BE2C (cell line): ENCODE results near the gene SETDB2.

ENCODE experiments used
- DNase-seq: peaks from one replicate; pipeline ENCODE4 v3.0.0-alpha.2; 2020
- H3K27me3 ChIP-seq: fragments of 250-450 bp; sonication (Bioruptor Pico); 2 replicates; pipeline ENCODE4 v1.5.1; 2020; ENCODE audit warnings: mild to moderate bottlenecking
- H3K36me3 ChIP-seq: fragments of 250-450 bp; sonication (Bioruptor Pico); 2 replicates; pipeline ENCODE4 v1.5.1; 2020; ENCODE audit warnings: mild to moderate bottlenecking
- H3K4me1 ChIP-seq: fragments of 250-450 bp; sonication (Bioruptor Pico); 2 replicates; pipeline ENCODE4 v1.5.1; 2020
- H3K4me3 ChIP-seq: 2 replicates; pipeline ENCODE4 v1.5.1; 2011; ENCODE audit warnings: low read depth, low read length
- H3K9me3 ChIP-seq: fragments of 250-450 bp; sonication (Bioruptor Pico); 2 replicates; pipeline ENCODE4 v1.5.1; 2020
- TF ChIP-seq, protein P1 (sequence below): IDR thresholded peaks from 2 replicates; pipeline ENCODE4 v1.5.1; 2012; ENCODE audit warnings: mild to moderate bottlenecking, low read depth, low read length

SETDB2 gene

DNA sequence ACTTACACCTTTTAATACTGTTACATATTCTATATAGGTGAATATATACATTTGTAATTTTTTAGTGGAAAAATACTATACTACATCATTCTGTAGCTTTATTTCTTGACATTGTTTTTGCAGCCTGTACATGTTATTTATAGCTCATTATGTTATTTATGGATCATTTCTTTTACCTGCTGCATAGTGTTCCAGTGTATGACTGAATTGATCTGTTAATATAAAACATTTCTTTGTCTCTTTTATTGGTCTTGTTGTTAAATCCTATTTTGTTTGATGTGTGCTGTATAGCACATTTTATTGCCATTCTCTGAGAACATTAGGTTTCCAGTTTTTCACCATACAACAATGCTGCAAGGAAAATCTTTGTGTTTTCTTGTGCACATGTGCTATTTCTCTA is 2.4 kb downstream of the SETDB2 start:
- H3K4me3 ChIP-seq = no peak overlapping the region
- H3K36me3 ChIP-seq = no peaks in the 10 kb centered on the region
- no peaks in the 10 kb centered on the region for H3K9me3 ChIP-seq
- no peak for DNase-seq
- no peaks in the 10 kb centered on the region for H3K27me3 ChIP-seq
- H3K4me1 ChIP-seq = no peaks in the 10 kb centered on the region
- TF ChIP-seq, protein P1, sequence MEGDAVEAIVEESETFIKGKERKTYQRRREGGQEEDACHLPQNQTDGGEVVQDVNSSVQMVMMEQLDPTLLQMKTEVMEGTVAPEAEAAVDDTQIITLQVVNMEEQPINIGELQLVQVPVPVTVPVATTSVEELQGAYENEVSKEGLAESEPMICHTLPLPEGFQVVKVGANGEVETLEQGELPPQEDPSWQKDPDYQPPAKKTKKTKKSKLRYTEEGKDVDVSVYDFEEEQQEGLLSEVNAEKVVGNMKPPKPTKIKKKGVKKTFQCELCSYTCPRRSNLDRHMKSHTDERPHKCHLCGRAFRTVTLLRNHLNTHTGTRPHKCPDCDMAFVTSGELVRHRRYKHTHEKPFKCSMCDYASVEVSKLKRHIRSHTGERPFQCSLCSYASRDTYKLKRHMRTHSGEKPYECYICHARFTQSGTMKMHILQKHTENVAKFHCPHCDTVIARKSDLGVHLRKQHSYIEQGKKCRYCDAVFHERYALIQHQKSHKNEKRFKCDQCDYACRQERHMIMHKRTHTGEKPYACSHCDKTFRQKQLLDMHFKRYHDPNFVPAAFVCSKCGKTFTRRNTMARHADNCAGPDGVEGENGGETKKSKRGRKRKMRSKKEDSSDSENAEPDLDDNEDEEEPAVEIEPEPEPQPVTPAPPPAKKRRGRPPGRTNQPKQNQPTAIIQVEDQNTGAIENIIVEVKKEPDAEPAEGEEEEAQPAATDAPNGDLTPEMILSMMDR = no peak

DNA sequence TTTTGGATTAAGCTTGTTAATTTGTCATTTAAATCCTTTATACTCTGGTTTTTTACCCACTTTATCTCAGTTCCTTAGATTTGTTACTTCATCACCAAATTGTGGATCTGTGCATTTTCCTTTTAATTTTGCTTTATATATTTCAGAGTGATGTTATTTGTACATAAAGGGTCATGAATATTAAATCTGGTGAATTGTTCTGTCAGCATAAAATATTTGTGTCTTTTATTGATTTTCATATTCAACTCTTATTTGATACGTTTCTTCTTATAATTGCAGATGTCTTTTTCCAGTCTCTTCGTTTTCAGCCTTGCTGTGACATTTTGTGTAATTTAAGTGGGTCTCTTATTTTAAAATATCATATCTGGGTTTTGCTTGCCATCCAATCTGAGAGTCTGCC is 4.7 kb downstream of the SETDB2 start:
- no peak for DNase-seq
- H3K9me3 ChIP-seq = no peaks in the 10 kb centered on the region
- TF ChIP-seq, protein P1 = no peak
- H3K4me3 ChIP-seq = no peak overlapping the region
- H3K27me3 ChIP-seq = no peaks in the 10 kb centered on the region
- no peaks in the 10 kb centered on the region for H3K4me1 ChIP-seq
- no peaks in the 10 kb centered on the region for H3K36me3 ChIP-seq

DNA sequence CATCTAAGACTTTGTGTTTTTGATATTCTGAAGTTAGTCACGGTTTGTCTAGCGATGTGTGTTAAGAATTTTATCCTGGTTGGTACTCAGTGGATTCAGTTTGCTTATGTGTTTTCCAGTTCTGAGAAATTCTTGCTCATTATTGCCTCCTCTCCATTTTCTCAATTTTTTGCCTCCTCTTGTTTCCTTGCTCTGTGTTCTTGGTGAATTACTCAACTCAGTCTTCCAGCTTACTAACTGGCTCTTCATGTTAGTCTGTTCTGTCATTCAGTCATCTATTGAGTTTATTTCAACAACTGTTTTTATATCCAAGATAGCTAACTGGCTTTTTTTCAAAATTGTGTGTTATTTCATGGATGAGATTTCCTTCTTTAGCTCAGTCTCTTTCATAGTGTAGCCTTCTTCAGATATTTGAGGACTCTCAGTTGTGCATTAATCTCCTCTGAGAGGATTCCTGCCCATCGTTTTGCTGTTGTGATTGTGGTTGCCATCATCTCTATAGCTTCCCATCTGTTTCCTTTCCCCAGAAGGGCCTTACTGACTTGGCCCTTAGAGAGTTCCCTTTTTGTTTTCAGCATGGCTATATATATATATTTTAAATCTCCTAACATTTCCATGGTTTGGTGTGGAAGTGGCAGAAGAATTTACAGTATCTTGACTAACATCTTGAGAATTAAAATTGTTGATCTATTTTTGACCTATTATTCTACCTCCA is 6.2 kb downstream of the SETDB2 start:
- no peak for DNase-seq
- Histone ChIP-seq H3K4me3 (no peak overlapping the region), H3K4me1 (no peaks in the 10 kb centered on the region)

DNA sequence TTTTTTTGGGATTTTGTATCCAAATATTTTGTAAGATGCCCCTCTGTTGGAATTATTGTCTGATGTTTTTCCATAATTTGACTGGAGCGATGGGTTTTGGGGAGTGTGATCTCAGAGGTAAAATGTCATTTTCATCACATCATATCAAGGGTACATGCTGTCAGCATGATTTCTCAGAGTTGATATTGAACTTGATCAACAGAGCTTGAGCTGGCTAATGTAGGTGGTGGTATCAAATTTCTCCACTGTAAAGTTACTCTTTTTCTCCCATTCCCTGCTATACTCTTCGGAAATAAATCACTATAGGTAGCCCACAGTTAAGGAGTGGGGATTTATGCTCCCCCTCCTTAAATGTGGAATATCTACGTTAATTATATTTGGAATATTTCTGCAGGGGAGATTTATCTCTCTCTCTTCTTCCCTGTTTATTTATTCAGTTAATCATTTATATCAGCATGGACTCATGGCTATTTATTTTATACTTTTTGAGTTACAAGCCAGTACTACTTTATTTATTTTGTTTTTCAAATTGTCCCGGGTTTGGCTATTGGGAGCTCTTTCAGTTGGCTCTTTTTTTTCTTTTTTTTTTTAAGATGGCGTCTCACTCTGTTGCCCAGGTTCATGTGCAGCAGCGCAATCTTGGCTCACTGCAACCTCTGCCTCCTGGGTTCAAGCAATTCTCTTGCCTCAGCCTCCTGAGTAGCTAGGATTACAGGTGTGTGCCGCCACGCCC is 8.8 kb downstream of the SETDB2 start:
- Histone ChIP-seq H3K9me3 (no peaks in the 10 kb centered on the region), H3K36me3 (no peaks in the 10 kb centered on the region), H3K27me3 (no peaks in the 10 kb centered on the region), H3K4me3 (no peak overlapping the region), H3K4me1 (no peaks in the 10 kb centered on the region)
- no peak for DNase-seq
- TF ChIP-seq, protein P1 = no peak

More for the DNA sequence above, 6.2 kb downstream of the SETDB2 start:
- TF ChIP-seq, protein P1 = no peak
- H3K27me3 ChIP-seq = no peaks in the 10 kb centered on the region
- H3K36me3 ChIP-seq = no peaks in the 10 kb centered on the region
- H3K9me3 ChIP-seq = no peaks in the 10 kb centered on the region

DNA sequence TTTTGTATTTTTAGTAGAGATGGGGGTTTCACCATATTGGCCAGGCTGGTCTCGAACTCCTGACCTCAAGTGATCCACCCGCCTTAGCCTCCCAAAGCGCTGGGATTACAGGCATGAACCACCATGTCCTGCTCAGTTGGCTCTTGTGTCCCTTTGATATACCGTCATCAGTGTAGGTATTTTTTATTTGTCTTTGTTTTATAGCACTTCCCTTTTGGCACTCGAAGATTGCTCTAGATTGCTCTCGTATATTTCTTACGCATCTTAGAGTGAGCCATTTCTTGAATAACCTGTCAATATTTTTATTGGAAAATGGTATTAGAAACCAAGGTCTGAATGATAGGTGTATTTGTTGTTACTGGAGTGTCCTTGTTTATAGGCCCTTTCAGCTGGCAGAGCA is 9.4 kb downstream of the SETDB2 start:
- no peak for DNase-seq
- H3K4me1 ChIP-seq = no peaks in the 10 kb centered on the region
- TF ChIP-seq, protein P1 = no peak
- no peaks in the 10 kb centered on the region for H3K36me3 ChIP-seq
- H3K27me3 ChIP-seq = no peaks in the 10 kb centered on the region
- H3K9me3 ChIP-seq = no peaks in the 10 kb centered on the region
- H3K4me3 ChIP-seq = no peak overlapping the region

DNA sequence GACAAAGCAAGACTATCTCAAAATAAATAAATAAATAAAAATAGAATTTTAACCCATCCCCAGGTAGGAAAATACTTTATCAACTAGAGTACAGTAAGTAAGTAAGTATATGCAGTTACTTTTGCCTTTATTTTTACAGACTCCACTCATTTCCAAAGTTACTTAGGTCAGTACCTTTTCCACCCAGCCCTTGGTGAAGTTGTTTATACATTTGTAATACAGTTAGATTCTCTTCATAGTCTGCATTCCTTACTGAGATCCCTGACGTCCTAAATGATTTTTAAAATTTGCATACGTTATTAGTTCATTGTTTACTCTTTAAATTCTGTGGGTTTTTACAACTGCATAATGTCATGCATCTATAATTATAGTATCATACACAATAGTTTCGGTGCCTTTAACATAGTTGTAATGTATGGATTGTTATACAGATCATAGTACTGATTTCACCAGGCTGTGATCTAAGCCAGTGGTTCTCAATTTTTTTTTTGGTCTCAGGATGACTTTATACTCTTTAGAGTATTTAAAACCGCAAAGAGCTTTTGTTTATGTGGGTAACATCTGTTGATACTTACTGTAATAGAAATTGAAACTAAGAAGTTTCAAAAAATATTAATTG is 10.4 kb downstream of the SETDB2 start:
- no peak for DNase-seq
- TF ChIP-seq, protein P1 = no peak
- Histone ChIP-seq H3K4me1 (no peaks in the 10 kb centered on the region), H3K9me3 (no peaks in the 10 kb centered on the region), H3K27me3 (no peaks in the 10 kb centered on the region), H3K36me3 (no peaks in the 10 kb centered on the region), H3K4me3 (no peak overlapping the region)
